CD14-positive monocyte (primary cell): ENCODE data around the gene XAB2. TPM values are rescaled to one million over a fixed set of nuclear protein-coding genes. Genes with fewer than 3 reads are reported as not detected.

ENCODE experiments used
- DNase-seq, 3 donors: peaks; one replicate each; pipeline ENCODE4 v3.0.0-alpha.2; 2011 to 2022
- H2AFZ ChIP-seq: 2 replicates; pipeline ENCODE4 v1.6.0; 2012; ENCODE audit warnings: mild to moderate bottlenecking, low read depth, low read length, inconsistent platforms; ENCODE audit not compliant: insufficient read depth, poor library complexity, severe bottlenecking
- H3K27ac ChIP-seq, 2 donors: 1 replicate in 1 of 2; 2 replicates in 1 of 2; pipeline ENCODE4 v1.5.1; 2012 to 2013; ENCODE audit warnings: low read length in 2 of 2, control low read depth in 1 of 2, inconsistent platforms in 1 of 2, low read depth in 1 of 2, mild to moderate bottlenecking in 1 of 2
- H3K27me3 ChIP-seq, 2 donors: one replicate each; pipeline versions ENCODE4 v1.6.0 to v1.6.1; 2011 to 2013; ENCODE audit warnings: low read length in 2 of 2; ENCODE audit not compliant: control insufficient read depth in 2 of 2, insufficient read depth in 2 of 2
- H3K36me3 ChIP-seq, 2 donors: replicated peaks in 1 of 2; 1 replicate in 1 of 2; 2 replicates in 1 of 2; pipeline versions ENCODE4 v1.5.1 to v1.6.1; 2012 to 2013; ENCODE audit warnings: low read length in 2 of 2, control low read depth in 1 of 2, inconsistent platforms in 1 of 2, mild to moderate bottlenecking in 1 of 2; ENCODE audit not compliant: insufficient read depth in 2 of 2, control insufficient read depth in 1 of 2
- H3K4me1 ChIP-seq, 2 donors: 1 replicate in 1 of 2; 2 replicates in 1 of 2; pipeline versions ENCODE4 v1.5.1 to v1.6.1; 2012 to 2013; ENCODE audit warnings: low read length in 2 of 2, control low read depth in 1 of 2, inconsistent platforms in 1 of 2, mild to moderate bottlenecking in 1 of 2, moderate library complexity in 1 of 2; ENCODE audit not compliant: insufficient read depth in 2 of 2, control insufficient read depth in 1 of 2
- H3K4me2 ChIP-seq: replicated peaks from 2 replicates; pipeline ENCODE3; 2012; ENCODE audit warnings: low read length, moderate library complexity, mild to moderate bottlenecking; ENCODE audit not compliant: poor library complexity, severe bottlenecking; ENCODE audit errors: extremely low read depth
- H3K4me3 ChIP-seq, 3 experiments: fragments of 200-600 bp in 1 of 3; sonication (generic) in 1 of 3; replicated peaks in 1 of 3; 1 replicate in 2 of 3; 2 replicates in 1 of 3; pipeline ENCODE4 v1.5.1; 2011 to 2013; ENCODE audit warnings: low read length in 3 of 3, mild to moderate bottlenecking in 3 of 3, control low read depth in 2 of 3, low read depth in 2 of 3, inconsistent platforms in 1 of 3, moderate library complexity in 1 of 3
- H3K79me2 ChIP-seq: 2 replicates; pipeline ENCODE4 v1.6.0; 2012; ENCODE audit warnings: mild to moderate bottlenecking, control low read depth, inconsistent platforms, low read length, moderate library complexity; ENCODE audit not compliant: insufficient read depth
- H3K9ac ChIP-seq: 2 replicates; pipeline ENCODE4 v1.6.0; 2017; ENCODE audit warnings: low read length, mild to moderate bottlenecking; ENCODE audit not compliant: insufficient read depth, poor library complexity, severe bottlenecking
- H3K9me3 ChIP-seq, 2 donors: replicated peaks in 1 of 2; 1 replicate in 1 of 2; 2 replicates in 1 of 2; pipeline versions ENCODE4 v1.5.1 to v1.6.1; 2012 to 2013; ENCODE audit warnings: low read length in 2 of 2, control low read depth in 1 of 2; ENCODE audit not compliant: control insufficient read depth in 1 of 2, insufficient read depth in 1 of 2
- H4K20me1 ChIP-seq: 2 replicates; pipeline ENCODE4 v1.6.0; 2012; ENCODE audit warnings: mild to moderate bottlenecking, low read length, control low read depth, moderate library complexity; ENCODE audit not compliant: insufficient read depth
- H3K27ac Mint-ChIP-seq, 7 donors: one replicate each; pipeline ENCODE4 v1.8.0; 2020; ENCODE audit warnings: mild to moderate bottlenecking in 7 of 7, mixed read lengths in 7 of 7, moderate library complexity in 6 of 7, inconsistent platforms in 2 of 7
- H3K27me3 Mint-ChIP-seq, 3 donors: one replicate each; pipeline ENCODE4 v1.8.0; 2021 to 2022; ENCODE audit warnings: low read depth in 3 of 3, mild to moderate bottlenecking in 3 of 3, mixed read lengths in 3 of 3, moderate library complexity in 3 of 3, inconsistent platforms in 1 of 3
- H3K36me3 Mint-ChIP-seq, 2 donors: one replicate each; pipeline ENCODE4 v1.8.0; 2020; ENCODE audit warnings: mixed read lengths in 2 of 2, inconsistent platforms in 1 of 2, mild to moderate bottlenecking in 1 of 2
- H3K4me1 Mint-ChIP-seq: one replicate; pipeline ENCODE4 v1.8.0; 2020; ENCODE audit warnings: mild to moderate bottlenecking, mixed read lengths
- H3K4me3 Mint-ChIP-seq, 2 donors: one replicate each; pipeline ENCODE4 v1.8.0; 2020; ENCODE audit warnings: mild to moderate bottlenecking in 2 of 2, mixed read lengths in 2 of 2, moderate library complexity in 1 of 2
- H3K9me3 Mint-ChIP-seq, 7 donors: one replicate each; pipeline ENCODE4 v1.8.0; 2020 to 2022; ENCODE audit warnings: mixed read lengths in 7 of 7, mild to moderate bottlenecking in 6 of 7, moderate library complexity in 6 of 7, inconsistent platforms in 2 of 7
- CTCF ChIP-seq: fragments of 200-600 bp; IDR thresholded peaks from one replicate; pipeline ENCODE4 v1.8.0; 2022; ENCODE audit warnings: antibody characterized with exemption, mild to moderate bottlenecking
- WGBS: methylation state at CpG from one replicate; pipeline ENCODE4 v1.1.5; 2013; ENCODE audit warnings: missing lambda C conversion rate; ENCODE audit not compliant: insufficient coverage; 5-methylcytosine and 5-hydroxymethylcytosine counted together
- intact Hi-C, 2 donors: fragments of 100-400 bp; cut with micrococcal nuclease; formaldehyde crosslinking; loops; one replicate each; pipeline versions ENCODE4 v1.15.0 to v1.15.1; 2023
- polyA plus RNA-seq, 3 donors: library from polyadenylated mRNA; depleted of rRNA in 1 of 3; unstranded in 2 of 3; stranded (reverse) in 1 of 3; fragments of 300-500 nt in 2 of 3; fragments of >200 nt in 1 of 3; fragmentation: Illumina TruSeq in 2 of 3; gene quantifications; 1 replicate in 2 of 3; 2 replicates in 1 of 3; pipeline ENCODE4 v1.2.3, GENCODE V29; 2012 to 2021

The XAB2 gene
- polyA plus RNA-seq, 3 donors: 4.6 to 55.7 (median 8.8) TPM

GRCh38 chr19:7620442-7621412 lies 8.6 kb downstream of the XAB2 start:
- H3K9ac ChIP-seq: no peak overlapping the region
- H3K9me3 Mint-ChIP-seq: peaks cover 0 to 7% (median 0%) of the 10 kb centered on the region in 7 donors
- H3K27me3 ChIP-seq: no peaks in the 10 kb centered on the region
- no peak for DNase-seq
- no peak overlapping the region for H3K4me3 ChIP-seq
- peaks cover 62 to 76% of the 10 kb centered on the region in 2 donors for H3K36me3 ChIP-seq
- no peak overlapping the region for H3K27ac ChIP-seq
- H3K27ac Mint-ChIP-seq: no peak overlapping the region
- H2AFZ ChIP-seq: no peak overlapping the region
- TF ChIP-seq CTCF: no peak
- H3K79me2 ChIP-seq: no peaks in the 10 kb centered on the region
- peaks cover 17% of the 10 kb centered on the region for H3K4me1 Mint-ChIP-seq
- 97% methylated on average over 44 of the region's 57 CpGs for WGBS
- no peak overlapping the region for H3K4me2 ChIP-seq
- peaks cover 4% of the 10 kb centered on the region for H4K20me1 ChIP-seq
- peaks cover 62 to 82% of the 10 kb centered on the region in 2 donors for H3K36me3 Mint-ChIP-seq
- H3K4me1 ChIP-seq: peaks cover 0 to 14% of the 10 kb centered on the region in 2 donors
- no peaks in the 10 kb centered on the region for H3K9me3 ChIP-seq
- peaks cover 0 to 2% (median 2%) of the 10 kb centered on the region in 3 donors for H3K27me3 Mint-ChIP-seq
- intact Hi-C loops: loop anchor here in 1 of 2 donors (10.0 kb wide), 1 partner anchor 226 kb away; no protein-coding TSS in a partner anchor
- no peak overlapping the region for H3K4me3 Mint-ChIP-seq

GRCh38 chr19:7619671-7620441 lies 9.5 kb downstream of the XAB2 start:
- H3K27ac ChIP-seq: no peak overlapping the region

More at GRCh38 chr19:7619671-7620441, 9.5 kb downstream of the XAB2 start:
- Mint-ChIP-seq H3K36me3 (peaks cover 59 to 74% of the 10 kb centered on the region in 2 donors), H3K4me3 (no peak overlapping the region), H3K27me3 (peaks cover 0 to 2% (median 2%) of the 10 kb centered on the region in 3 donors), H3K4me1 (peaks cover 17% of the 10 kb centered on the region), H3K9me3 (peaks cover 0 to 7% (median 0%) of the 10 kb centered on the region in 7 donors), H3K27ac (no peak overlapping the region)
- Histone ChIP-seq H3K4me3 (no peak overlapping the region), H2AFZ (no peak overlapping the region), H3K36me3 (peaks cover 55 to 67% of the 10 kb centered on the region in 2 donors), H3K27me3 (no peaks in the 10 kb centered on the region), H3K9me3 (no peaks in the 10 kb centered on the region), H3K9ac (no peak overlapping the region), H3K4me2 (no peak overlapping the region), H4K20me1 (peaks cover 4% of the 10 kb centered on the region), H3K4me1 (peaks cover 0 to 14% of the 10 kb centered on the region in 2 donors), H3K79me2 (no peaks in the 10 kb centered on the region)
- DNase-seq: no peak
- 97% methylated on average over 40 of the region's 48 CpGs for WGBS
- no peak for TF ChIP-seq CTCF
- intact Hi-C loops: loop anchor here in 1 of 2 donors (10.0 kb wide), 1 partner anchor 225 kb away; no protein-coding TSS in a partner anchor
